UCSD-AML1 (cell line): ENCODE data around the gene ZNF579.
A peak's percentile ranks its signal among the peaks of the same experiment; 100 is the strongest.

Experiments used
- DNase-seq: peaks from one replicate; lab custom pipeline; 2025; ENCODE audit not compliant: unreplicated experiment; lab: John Stamatoyannopoulos, UW

Gene ZNF579, protein sequence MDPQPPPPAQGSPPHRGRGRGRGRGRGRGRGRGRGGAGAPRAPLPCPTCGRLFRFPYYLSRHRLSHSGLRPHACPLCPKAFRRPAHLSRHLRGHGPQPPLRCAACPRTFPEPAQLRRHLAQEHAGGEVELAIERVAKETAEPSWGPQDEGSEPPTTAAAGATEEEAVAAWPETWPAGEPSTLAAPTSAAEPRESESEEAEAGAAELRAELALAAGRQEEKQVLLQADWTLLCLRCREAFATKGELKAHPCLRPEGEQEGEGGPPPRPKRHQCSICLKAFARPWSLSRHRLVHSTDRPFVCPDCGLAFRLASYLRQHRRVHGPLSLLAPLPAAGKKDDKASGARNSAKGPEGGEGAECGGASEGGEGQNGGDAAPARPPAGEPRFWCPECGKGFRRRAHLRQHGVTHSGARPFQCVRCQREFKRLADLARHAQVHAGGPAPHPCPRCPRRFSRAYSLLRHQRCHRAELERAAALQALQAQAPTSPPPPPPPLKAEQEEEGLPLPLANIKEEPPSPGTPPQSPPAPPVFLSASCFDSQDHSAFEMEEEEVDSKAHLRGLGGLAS

DNA sequence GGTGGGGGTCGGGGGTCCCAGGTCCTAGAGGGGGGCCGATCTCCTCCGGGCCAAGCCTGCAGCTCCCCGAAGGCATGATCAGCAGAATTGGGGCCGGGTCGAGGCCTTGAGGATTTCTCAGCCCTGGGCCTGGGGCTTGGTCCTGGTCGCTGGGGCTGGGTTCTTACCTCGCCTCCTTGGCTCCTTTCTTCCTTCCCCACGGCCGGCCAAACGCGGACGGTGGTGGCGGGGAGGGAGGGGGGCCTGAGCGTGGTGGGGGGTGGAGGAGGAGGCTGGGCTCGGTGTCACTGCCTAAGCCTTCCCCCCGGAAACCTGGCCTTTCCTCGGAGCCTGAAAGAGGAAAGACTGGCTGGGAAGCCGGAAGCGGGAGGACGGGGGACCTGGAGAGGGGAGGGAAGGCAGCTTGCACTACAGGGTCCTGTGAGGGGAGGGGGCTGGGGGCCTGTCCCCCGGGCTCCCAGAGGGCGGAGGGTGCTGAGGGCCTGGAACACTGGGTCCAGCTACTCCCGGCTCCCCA is at the start of gene ZNF579:
ZNF579 (minus strand) TSS at position 221 of the 517 bp plus-strand sequence. CDS start 1,209 bp downstream, outside the sequence.
- DNase-seq = peak; percentile 89

- DNase-seq = no peak
Observed at GRCh38 chr19:55626350-55626749, 45.7 kb upstream of the ZNF579 start.

DNA sequence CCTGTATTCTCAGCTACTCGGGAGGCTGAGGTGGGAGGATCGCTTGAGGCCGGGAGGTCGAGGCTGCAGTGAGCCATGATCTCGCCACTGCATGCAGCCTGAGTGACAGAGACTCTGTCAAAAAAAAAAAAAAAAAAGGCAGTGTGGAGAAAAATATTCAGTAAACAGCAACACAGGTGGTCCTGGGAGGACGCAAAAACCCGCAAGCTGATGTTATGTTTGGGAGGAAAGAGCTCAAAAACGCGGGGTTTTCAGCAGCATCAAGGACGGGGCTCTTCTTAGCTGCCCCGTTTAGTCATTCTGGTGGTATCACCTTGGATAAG is 44.3 kb upstream of the ZNF579 start:
- no peak for DNase-seq

DNA sequence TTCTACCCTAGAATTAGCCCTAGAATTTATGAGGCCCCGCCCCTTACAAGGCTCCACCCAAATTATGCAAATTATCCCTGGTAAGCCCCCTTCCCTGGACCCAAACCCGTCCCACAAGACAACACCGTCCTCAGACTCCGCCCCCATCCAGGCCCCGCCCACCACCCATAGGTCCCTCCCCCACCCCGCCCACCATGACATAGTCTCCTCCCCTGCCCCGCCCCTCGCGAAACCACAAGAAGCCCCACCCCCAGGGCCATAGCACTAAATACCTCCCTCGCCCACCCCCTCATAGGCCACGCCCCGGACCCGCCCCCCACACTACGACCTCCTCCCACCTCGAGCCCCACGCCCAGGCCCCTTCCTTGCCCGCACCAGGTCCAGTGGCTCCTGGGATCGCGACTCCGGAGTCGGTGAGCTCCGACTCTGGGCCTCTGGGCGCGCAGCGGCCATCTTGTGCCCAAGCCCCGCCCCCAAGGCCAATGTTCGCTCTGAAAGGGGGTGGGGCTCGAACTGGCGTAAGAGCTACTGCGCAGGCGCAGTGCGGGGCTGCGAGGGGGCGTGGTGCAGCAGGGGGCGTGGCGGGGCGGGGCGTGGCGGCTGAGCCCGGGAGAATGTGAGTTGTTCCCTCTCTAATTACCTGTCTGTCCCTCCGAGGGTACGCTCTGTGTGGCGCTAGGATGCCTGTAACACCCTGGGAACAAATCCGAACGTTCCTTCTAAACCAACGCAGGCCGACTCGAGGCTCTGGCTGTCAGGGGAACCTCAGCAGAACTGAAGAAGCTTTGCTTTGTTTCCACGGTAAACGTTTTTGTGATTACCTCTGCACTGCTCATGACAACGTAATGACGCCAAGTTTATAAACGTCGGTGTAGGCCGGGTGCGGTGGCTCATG is 43.7 kb upstream of the ZNF579 start, which contains the start of gene ZNF784:
ZNF784 (minus strand) TSS at position 458 of the 895 bp plus-strand sequence; CDS start at position 453, 5 bp downstream.
- peak; percentile 95 for DNase-seq

- DNase-seq = no peak
Observed at GRCh38 chr19:55623561-55623960, 42.9 kb upstream of the ZNF579 start.

DNA sequence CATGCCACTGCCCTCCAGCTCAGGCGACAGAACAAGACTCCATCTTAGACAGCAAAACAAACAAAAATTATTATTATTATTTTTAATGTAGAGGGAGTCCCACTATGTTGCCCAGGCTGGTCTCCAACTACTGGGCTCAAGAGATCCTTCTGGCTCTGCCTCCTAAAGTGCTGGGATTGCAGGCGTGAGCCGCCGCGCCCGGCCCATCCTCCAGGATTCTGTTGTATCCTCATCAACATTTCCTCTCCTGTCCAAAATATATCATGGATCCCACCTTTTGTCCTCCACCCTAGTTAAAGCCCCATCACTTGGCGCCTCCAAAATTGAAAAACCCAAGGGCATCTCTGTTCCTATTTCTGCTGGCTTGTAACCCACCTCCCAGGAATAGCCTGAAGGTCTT is 42.5 kb upstream of the ZNF579 start:
- no peak for DNase-seq

DNA sequence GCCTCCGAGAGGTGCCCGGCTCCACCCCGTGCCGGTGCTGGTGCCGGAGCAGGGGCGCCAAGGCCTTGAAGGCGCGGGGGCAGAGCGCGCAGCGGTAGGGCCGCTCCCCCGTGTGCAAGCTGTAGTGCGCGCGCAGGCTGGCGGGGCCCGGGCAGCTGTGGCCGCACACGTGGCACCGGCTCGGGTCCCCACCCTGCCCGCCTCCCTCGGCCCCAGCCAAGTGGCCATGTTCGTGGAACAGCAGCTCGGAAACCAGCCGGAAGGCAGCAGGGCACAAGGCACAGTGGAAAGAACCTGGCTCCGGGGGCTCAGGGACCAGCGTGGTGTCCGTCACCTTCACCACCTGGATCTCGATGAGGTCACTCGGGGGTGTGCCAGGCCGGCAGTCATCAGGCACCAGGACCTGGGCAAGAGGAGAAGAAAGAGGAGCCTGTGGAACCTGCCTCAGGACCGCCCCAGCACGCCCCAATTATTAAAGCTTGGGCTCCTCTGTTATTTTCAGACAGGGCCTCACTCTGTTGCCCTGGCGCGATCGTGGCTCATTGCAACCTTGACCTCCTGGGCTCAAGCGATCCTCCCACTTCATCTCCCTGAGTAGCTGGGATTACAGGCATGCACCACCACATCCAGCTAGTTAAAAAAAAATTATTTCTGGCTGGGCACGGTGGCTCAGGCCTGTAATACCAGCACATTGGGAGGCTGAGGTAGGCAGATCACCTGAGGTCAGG is 41.8 kb upstream of the ZNF579 start:
- no peak for DNase-seq

DNA sequence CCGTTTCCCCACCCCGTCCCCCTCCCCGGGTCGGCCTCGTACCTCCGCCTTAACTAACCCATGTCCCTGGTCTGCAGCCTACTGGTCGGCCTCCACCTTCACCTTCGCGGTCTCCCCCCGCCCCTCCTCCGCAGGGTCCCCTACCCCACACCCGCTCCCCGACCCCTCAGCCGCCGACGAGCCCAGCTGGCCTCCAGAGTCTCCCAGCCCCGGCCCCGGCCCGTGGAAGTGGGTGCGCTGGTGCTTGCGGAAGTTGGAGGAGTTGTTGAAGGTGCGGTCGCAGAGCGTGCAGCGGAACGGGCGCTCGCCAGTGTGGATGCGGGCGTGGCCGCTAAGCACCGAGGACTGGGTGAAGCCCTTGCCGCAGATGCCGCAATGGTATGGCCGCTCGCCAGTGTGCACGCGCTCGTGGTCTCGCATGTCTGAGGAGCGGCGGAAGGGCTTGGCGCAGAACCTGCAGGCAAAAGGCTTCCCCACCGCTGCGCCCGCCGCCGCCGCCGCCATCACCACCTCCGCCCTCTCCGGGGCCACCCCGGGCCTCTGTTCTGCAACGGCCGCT is 41.1 kb upstream of the ZNF579 start:
- DNase-seq = no peak

- no peak for DNase-seq
Observed at GRCh38 chr19:55621205-55621672, 40.6 kb upstream of the ZNF579 start.

DNA sequence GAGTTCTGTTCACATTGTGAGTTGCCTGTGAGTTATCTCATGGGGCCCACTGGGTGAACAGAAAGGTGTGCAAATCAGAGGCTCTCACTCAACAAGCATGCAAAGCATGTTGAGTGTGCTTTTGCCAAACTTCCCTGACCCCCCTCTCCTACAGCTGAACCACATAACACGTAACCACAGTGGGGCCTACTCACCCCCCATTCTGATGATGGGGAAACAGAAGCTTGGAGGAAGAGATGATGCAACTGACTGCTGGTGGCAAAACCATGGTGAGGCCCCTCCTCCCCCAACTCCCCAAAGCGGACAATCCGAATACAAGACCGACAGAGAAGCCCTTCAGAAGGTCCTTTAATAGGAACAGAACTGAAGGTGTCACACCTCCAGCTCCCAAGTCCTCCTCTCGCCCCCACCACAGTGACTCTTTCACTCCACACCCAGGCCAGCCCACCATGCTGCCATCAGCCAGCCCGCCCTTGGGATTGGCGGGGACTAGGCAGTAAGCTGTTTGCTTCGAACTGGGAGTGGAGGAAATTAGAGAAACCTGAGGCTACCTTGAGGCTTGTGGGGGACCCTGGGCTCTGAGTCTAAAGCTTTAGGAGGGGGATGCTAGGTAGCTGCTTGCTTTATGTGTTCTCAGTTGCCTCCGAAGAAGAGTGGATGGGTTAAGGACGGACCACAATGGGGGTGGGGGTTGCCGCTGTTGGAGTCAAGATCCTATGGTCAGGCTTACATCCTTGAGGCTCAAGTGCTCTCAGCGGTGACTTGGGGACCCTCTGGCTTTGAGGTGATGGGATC is 40.0 kb upstream of the ZNF579 start:
- DNase-seq = no peak

- no peak for DNase-seq
Observed at GRCh38 chr19:55619286-55619685, 38.6 kb upstream of the ZNF579 start.

GRCh38 chr19:55618426-55618825 is 37.8 kb upstream of the ZNF579 start:
- no peak for DNase-seq

DNA sequence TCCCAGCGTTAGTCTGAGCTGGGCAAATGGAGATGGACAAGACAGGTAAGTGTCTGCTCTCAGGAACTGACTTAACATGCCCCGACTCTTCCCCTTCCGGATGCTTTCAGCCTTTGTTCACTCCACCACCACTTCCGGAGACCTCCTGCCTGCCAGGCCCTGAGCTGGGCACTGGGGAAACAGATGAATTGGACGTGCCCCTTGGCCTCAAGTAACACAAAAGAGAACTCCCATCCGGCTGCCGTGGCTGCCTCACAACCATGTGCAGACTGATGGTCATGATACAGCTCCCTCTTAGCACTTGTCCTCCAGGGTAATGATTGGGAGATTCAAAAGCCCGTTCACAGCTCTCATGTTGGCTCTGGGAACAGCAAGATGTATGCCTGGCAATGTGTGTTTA is 36.8 kb upstream of the ZNF579 start:
- no peak for DNase-seq

DNA sequence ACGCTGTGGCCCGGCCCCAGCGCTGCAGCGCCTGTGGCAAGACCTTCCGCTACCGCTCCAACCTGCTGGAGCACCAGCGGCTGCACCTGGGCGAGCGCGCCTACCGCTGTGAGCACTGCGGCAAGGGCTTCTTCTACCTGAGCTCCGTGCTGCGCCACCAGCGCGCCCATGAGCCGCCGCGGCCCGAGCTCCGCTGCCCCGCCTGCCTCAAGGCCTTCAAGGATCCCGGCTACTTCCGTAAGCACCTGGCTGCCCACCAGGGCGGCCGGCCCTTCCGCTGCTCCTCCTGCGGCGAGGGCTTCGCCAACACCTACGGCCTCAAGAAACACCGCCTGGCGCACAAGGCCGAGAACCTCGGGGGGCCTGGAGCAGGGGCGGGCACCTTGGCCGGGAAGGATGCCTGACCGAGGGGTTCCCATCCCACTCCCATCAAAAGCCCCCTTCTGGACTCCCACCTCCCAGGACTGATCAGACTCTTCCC is 35.8 kb upstream of the ZNF579 start:
- DNase-seq = no peak

GRCh38 chr19:55615543-55616394 is 35.1 kb upstream of the ZNF579 start:
- no peak for DNase-seq

DNA sequence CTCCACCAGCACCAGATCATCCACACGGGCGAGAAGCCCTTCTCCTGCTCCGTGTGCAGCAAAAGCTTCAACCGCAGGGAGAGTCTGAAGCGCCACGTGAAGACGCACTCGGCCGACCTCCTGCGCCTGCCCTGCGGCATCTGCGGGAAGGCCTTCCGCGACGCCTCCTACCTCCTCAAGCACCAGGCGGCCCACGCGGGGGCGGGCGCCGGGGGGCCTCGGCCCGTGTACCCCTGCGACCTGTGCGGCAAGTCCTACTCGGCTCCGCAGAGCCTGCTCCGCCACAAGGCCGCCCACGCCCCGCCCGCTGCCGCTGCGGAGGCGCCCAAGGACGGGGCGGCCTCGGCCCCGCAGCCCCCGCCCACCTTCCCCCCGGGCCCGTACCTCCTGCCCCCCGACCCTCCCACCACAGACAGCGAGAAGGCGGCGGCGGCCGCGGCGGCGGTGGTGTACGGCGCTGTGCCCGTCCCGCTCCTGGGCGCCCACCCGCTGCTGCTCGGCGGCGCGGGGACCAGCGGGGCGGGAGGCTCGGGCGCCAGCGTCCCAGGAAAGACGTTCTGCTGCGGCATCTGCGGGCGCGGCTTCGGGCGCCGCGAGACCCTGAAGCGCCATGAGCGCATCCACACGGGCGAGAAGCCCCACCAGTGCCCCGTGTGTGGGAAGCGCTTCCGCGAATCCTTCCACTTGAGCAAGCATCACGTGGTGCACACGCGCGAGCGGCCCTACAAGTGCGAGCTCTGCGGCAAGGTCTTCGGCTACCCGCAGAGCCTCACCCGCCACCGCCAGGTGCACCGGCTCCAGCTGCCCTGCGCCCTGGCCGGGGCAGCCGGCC is 34.3 kb upstream of the ZNF579 start:
- no peak for DNase-seq

DNA sequence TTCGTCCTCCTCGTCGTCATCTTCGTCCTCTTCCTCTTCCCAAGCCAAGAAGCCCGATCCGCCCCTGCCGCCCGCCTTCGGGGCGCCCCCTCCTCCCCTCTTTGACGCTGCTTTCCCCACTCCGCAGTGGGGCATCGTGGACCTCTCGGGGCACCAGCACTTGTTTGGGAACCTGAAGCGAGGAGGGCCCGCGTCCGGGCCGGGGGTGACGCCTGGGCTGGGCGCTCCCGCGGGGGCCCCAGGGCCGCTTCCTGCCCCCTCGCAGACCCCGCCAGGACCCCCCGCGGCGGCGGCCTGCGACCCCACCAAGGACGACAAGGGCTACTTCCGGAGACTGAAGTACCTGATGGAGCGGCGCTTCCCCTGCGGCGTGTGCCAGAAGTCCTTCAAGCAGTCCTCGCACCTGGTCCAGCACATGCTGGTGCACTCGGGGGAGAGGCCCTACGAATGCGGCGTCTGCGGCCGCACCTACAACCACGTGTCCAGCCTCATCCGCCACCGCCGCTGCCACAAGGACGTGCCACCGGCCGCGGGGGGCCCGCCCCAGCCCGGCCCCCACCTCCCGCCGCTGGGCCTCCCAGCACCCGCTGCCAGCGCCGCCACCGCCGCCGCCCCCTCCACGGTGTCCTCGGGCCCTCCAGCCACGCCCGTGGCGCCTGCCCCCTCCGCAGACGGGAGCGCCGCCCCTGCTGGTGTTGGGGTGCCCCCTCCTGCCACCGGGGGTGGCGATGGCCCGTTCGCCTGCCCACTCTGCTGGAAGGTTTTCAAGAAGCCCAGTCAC is 33.5 kb upstream of the ZNF579 start:
- DNase-seq = no peak
